ENCODE data around the gene DNAJC16. TPM values are rescaled to one million over a fixed set of nuclear protein-coding genes. Genes with fewer than 3 reads are reported as not detected.

Gene DNAJC16
- total RNA-seq, 5 donors from 2014 or later (not counting 1 experiment from before 2014, with no cell fraction given): 16.5 to 27.0 (median 22.4) TPM

DNA sequence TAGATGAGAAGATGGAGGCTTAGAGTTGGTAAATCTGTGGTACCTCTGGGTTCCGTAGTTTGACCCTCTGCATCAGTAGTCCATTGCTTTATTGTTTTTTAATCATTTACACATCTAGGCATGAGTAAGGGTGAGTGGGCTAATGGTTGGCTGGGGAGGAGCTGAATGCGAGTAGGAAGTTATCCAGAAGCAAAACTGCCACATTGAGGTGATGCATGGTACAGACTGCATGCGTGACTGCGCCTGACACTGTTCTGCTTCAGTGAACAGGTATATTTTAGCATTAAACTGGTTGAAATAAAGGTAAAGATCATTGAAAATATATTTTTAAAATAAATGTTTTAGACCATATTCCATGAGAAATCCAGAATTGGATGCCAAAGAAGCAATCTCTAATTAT, 4.4 kb downstream of the DNAJC16 start:
- H3K27me3 Mint-ChIP-seq: no peaks in the 10 kb centered on the region
- POLR2A ChIA-PET: no interaction called here
- ATAC-seq (replicated peaks in 1 of 4): no peak

DNA sequence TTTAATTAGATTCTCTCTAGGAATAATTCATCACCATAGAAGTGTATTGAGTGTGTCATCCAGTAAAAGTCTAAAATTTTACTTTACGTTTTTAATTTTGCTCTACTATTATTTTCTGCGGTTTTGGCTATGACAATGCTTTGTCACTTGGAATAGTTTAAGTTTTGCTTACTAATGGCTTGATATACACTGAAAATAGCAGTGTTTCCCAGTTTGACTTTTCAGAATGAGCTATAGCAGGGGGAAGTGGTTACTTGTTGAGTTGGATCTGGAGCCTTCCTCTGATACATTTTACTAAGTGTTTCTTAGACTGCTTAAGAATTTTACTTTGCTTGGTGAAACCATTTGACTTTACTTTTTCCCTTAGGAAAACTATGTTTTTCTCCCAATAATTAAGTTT, 5.0 kb downstream of the DNAJC16 start:
- Histone ChIP-seq H3K4me1 (ENCODE audit: control insufficient read depth in 1 of 2, extremely low read depth in 1 of 2, insufficient read depth in 2 of 2, low read length in 2 of 2) (peaks cover 7 to 8% of the 10 kb centered on the region in 2 experiments), H3K9me3 (no peaks in the 10 kb centered on the region), H3K27me3 (replicated peaks in 1 of 2; ENCODE audit: control insufficient read depth in 2 of 2, extremely low read depth in 1 of 2, insufficient read depth in 2 of 2, low read length in 1 of 2) (no peaks in the 10 kb centered on the region), H3K4me3 (ENCODE audit: control insufficient read depth in 1 of 2, extremely low read depth in 1 of 2, low read length in 1 of 2) (no peak overlapping the region), H3K36me3 (ENCODE audit: control insufficient read depth in 2 of 2, extremely low read depth in 1 of 2, insufficient read depth in 1 of 2, low read length in 1 of 2) (peaks cover 0 to 22% of the 10 kb centered on the region in 2 donors), H3K27ac (ENCODE audit: low read length) (no peak overlapping the region)
- peaks cover 18 to 35% (median 33%) of the 10 kb centered on the region in 3 donors for H3K4me1 Mint-ChIP-seq
- no CpG with 5 or more reads among the region's 2 CpGs for WGBS (ENCODE audit: insufficient coverage)
- ATAC-seq (replicated peaks in 1 of 4) (no peak), DNase-seq (no peak)
- ChIA-PET POLR2A (no interaction called here), CTCF (no interaction called here)
- no peak overlapping the region for H3K4me3 Mint-ChIP-seq
- H3K27me3 Mint-ChIP-seq: no peaks in the 10 kb centered on the region
- no peak overlapping the region for H3K27ac Mint-ChIP-seq
- peaks cover 9% of the 10 kb centered on the region for H3K36me3 Mint-ChIP-seq
- H3K9me3 Mint-ChIP-seq: no peaks in the 10 kb centered on the region

More for the DNA sequence above, 4.4 kb downstream of the DNAJC16 start:
- Mint-ChIP-seq H3K9me3 (no peaks in the 10 kb centered on the region), H3K4me1 (peaks cover 24 to 42% (median 39%) of the 10 kb centered on the region in 3 donors), H3K36me3 (peaks cover 4% of the 10 kb centered on the region), H3K4me3 (no peak overlapping the region), H3K27ac (no peak overlapping the region)
- Histone ChIP-seq H3K27me3 (replicated peaks in 1 of 2; ENCODE audit: control insufficient read depth in 2 of 2, extremely low read depth in 1 of 2, insufficient read depth in 2 of 2, low read length in 1 of 2) (no peaks in the 10 kb centered on the region), H3K4me3 (ENCODE audit: control insufficient read depth in 1 of 2, extremely low read depth in 1 of 2, low read length in 1 of 2) (no peak overlapping the region), H3K9me3 (no peaks in the 10 kb centered on the region), H3K27ac (ENCODE audit: low read length) (no peak overlapping the region), H3K4me1 (ENCODE audit: control insufficient read depth in 1 of 2, extremely low read depth in 1 of 2, insufficient read depth in 2 of 2, low read length in 2 of 2) (peaks cover 11 to 12% of the 10 kb centered on the region in 2 experiments), H3K36me3 (ENCODE audit: control insufficient read depth in 2 of 2, extremely low read depth in 1 of 2, insufficient read depth in 1 of 2, low read length in 1 of 2) (peaks cover 0 to 18% of the 10 kb centered on the region in 2 donors)
- DNase-seq: no peak
- 100% methylated on average over 1 of the region's 4 CpGs for WGBS (ENCODE audit: insufficient coverage)
- CTCF ChIA-PET: interaction anchor here in 1 of 2 donors (0.7 kb wide), 2 partner anchors 60 to 659 kb away, joined by 3 read pairs; no protein-coding TSS in a partner anchor

DNA sequence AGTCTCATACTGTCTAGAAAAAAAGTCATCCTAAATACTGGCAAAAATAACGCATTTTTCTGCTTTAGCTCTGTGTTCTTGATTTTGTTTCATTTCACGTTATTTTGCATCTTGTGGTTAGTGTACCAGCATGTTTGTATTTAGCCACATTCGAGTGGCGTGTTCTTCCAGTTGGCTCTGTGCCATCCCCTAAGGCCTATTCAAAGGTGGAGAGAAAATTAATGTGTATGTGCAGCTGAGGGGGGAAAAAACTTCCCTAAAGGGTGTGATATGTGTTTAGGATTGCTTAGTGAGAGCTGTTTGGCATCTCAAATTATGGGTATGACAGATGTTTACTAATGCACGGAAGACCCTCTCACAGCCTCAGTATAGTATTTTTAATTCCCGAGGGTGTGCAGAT, 12.1 kb downstream of the DNAJC16 start:
- no peak overlapping the region for H3K4me3 ChIP-seq (ENCODE audit: control insufficient read depth in 1 of 2, extremely low read depth in 1 of 2, low read length in 1 of 2)
- H3K27me3 ChIP-seq (replicated peaks in 1 of 2; ENCODE audit: control insufficient read depth in 2 of 2, extremely low read depth in 1 of 2, insufficient read depth in 2 of 2, low read length in 1 of 2): no peaks in the 10 kb centered on the region
- H3K4me1 ChIP-seq (ENCODE audit: control insufficient read depth in 1 of 2, extremely low read depth in 1 of 2, insufficient read depth in 2 of 2, low read length in 2 of 2): no peaks in the 10 kb centered on the region
- H3K27me3 Mint-ChIP-seq: no peaks in the 10 kb centered on the region
- DNase-seq: no peak
- CTCF ChIA-PET: interaction anchor here in 1 of 2 donors (0.6 kb wide), 1 partner anchor 55 kb away, joined by 3 read pairs; no protein-coding TSS in a partner anchor
- H3K36me3 Mint-ChIP-seq: peaks cover 45% of the 10 kb centered on the region
- H3K27ac ChIP-seq (ENCODE audit: low read length): no peak overlapping the region
- no peaks in the 10 kb centered on the region for H3K9me3 Mint-ChIP-seq
- peaks cover 0 to 68% of the 10 kb centered on the region in 2 donors for H3K36me3 ChIP-seq (ENCODE audit: control insufficient read depth in 2 of 2, extremely low read depth in 1 of 2, insufficient read depth in 1 of 2, low read length in 1 of 2)
- H3K4me3 Mint-ChIP-seq: no peak overlapping the region
- WGBS (ENCODE audit: insufficient coverage): 56% methylated on average over 2 of the region's 6 CpGs
- POLR2A ChIA-PET: no interaction called here
- no peak overlapping the region for H3K27ac Mint-ChIP-seq
- H3K9me3 ChIP-seq: no peaks in the 10 kb centered on the region
- peaks cover 0 to 4% (median 2%) of the 10 kb centered on the region in 3 donors for H3K4me1 Mint-ChIP-seq
- ATAC-seq (replicated peaks in 1 of 4): no peak

DNA sequence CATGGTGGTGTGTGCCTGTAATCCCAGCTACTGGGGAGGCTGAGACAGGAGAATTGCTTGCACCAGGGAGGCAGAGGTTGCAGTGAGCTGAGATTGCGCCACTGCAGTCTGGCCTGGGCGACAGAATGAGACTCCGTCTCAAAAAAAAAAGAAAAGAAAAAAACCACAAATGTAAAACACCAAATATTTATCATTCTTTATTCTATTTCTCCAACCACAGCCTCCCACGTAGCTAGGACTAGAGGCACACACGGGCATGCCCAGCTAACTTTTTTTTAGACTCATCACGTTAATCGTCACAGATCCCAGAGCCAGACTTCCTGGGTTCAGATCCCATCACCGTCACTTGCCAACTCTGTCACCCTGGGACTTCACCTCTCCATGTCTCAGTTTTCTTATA, 13.5 kb downstream of the DNAJC16 start:
- DNase-seq (no peak), ATAC-seq (replicated peaks in 1 of 4) (no peak)
- no peak overlapping the region for H3K27ac ChIP-seq (ENCODE audit: low read length)
- Mint-ChIP-seq H3K27me3 (no peaks in the 10 kb centered on the region), H3K27ac (no peak overlapping the region), H3K36me3 (peaks cover 55% of the 10 kb centered on the region), H3K4me1 (peaks cover 0 to 4% (median 2%) of the 10 kb centered on the region in 3 donors), H3K9me3 (no peaks in the 10 kb centered on the region), H3K4me3 (no peak overlapping the region)
- ChIA-PET POLR2A (no interaction called here), CTCF (no interaction called here)
- H3K9me3 ChIP-seq: no peaks in the 10 kb centered on the region
- WGBS (ENCODE audit: insufficient coverage): no CpG with 5 or more reads among the region's 8 CpGs
- peaks cover 0 to 70% of the 10 kb centered on the region in 2 donors for H3K36me3 ChIP-seq (ENCODE audit: control insufficient read depth in 2 of 2, extremely low read depth in 1 of 2, insufficient read depth in 1 of 2, low read length in 1 of 2)
- no peaks in the 10 kb centered on the region for H3K27me3 ChIP-seq (replicated peaks in 1 of 2; ENCODE audit: control insufficient read depth in 2 of 2, extremely low read depth in 1 of 2, insufficient read depth in 2 of 2, low read length in 1 of 2)
- no peak overlapping the region for H3K4me3 ChIP-seq (ENCODE audit: control insufficient read depth in 1 of 2, extremely low read depth in 1 of 2, low read length in 1 of 2)
- no peaks in the 10 kb centered on the region for H3K4me1 ChIP-seq (ENCODE audit: control insufficient read depth in 1 of 2, extremely low read depth in 1 of 2, insufficient read depth in 2 of 2, low read length in 2 of 2)

DNA sequence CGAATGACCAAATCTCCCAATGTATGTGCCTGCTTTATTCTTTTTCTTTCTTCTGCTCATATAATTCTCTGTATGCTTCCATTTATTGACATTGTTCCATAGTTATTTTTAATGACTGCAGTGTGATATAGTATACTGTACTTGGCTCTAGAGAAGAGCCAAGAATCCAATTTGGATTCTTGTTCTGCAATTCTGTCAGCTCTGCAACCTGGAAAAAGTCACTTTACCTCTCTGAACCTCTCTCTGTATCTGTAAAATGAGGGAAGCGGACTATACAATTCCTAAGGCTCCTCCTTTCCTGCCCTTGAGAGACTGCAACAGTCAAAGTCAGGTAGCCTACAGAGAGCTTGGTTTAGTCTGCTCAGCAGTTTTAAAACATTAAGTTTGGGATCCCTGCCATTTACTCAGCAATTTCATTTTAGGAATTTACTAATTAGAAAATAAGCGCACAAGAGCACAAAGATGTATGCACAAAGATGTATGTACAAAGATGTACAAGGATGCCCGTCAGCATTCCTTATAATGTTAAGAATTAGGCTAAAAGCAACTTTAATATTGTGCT, 14.7 kb downstream of the DNAJC16 start:
- H3K27me3 Mint-ChIP-seq: no peaks in the 10 kb centered on the region
- no peak overlapping the region for H3K4me3 Mint-ChIP-seq
- Histone ChIP-seq H3K36me3 (ENCODE audit: control insufficient read depth in 2 of 2, extremely low read depth in 1 of 2, insufficient read depth in 1 of 2, low read length in 1 of 2) (peaks cover 0 to 70% of the 10 kb centered on the region in 2 donors), H3K9me3 (no peaks in the 10 kb centered on the region), H3K4me3 (ENCODE audit: control insufficient read depth in 1 of 2, extremely low read depth in 1 of 2, low read length in 1 of 2) (no peak overlapping the region), H3K27me3 (replicated peaks in 1 of 2; ENCODE audit: control insufficient read depth in 2 of 2, extremely low read depth in 1 of 2, insufficient read depth in 2 of 2, low read length in 1 of 2) (no peaks in the 10 kb centered on the region), H3K4me1 (ENCODE audit: control insufficient read depth in 1 of 2, extremely low read depth in 1 of 2, insufficient read depth in 2 of 2, low read length in 2 of 2) (no peaks in the 10 kb centered on the region), H3K27ac (ENCODE audit: low read length) (no peak overlapping the region)
- ATAC-seq (replicated peaks in 1 of 4): no peak
- ChIA-PET CTCF (no interaction called here), POLR2A (no interaction called here)
- no CpG with 5 or more reads among the region's 4 CpGs for WGBS (ENCODE audit: insufficient coverage)
- peaks cover 61% of the 10 kb centered on the region for H3K36me3 Mint-ChIP-seq
- no peaks in the 10 kb centered on the region for H3K9me3 Mint-ChIP-seq
- peaks cover 0 to 4% (median 2%) of the 10 kb centered on the region in 3 donors for H3K4me1 Mint-ChIP-seq
- H3K27ac Mint-ChIP-seq: no peak overlapping the region
- no peak for DNase-seq

DNA sequence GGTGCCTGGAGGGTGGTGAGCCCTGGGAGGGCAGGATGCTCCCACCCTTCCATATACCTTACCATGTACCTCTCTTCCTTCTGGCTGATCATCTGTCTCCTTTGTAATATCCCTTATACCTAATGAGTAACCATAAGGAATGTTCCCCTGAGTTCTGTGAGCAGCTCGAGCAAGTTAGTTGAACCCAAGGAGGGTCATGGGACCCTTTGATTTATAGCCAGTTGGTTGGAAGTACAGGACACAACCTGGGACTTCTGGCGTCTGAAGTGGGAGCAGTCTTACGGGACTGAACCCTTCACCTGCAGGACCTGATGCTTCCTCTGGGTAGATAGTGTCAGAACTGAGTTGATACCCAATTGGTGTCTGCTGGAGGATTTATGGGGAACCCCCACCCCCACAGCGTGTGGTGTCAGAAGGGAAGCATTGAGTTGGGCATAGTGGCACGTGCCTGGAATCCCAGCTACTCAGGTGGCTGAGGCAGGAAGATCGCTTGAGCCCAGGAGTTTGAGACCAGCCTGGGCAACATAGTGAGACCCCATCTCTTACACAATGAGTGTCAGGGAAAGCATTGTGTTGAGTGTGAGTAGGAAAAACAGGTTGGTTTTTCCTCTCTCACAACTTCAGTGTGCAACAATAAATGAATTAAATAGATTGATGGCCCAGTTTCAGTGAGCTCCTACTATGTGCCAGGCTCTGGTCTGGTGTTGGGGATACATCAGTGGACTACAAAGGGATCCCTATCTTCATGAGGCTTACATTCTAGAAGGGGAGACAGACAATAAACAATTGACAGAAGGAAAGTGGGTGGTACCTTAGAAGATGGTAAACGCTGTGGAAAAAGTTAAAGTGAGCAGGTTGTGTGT, 16.0 kb downstream of the DNAJC16 start:
- 86% methylated on average over 3 of the region's 7 CpGs for WGBS (ENCODE audit: insufficient coverage)
- POLR2A ChIA-PET: no interaction called here
- CTCF ChIA-PET: no interaction called here

More for the DNA sequence above, 16.0 kb downstream of the DNAJC16 start:
- peaks cover 0 to 4% (median 2%) of the 10 kb centered on the region in 3 donors for H3K4me1 Mint-ChIP-seq
- peaks cover 55% of the 10 kb centered on the region for H3K36me3 Mint-ChIP-seq
- DNase-seq (no peak), ATAC-seq (replicated peaks in 1 of 4) (no peak)
- H3K4me3 ChIP-seq (ENCODE audit: control insufficient read depth in 1 of 2, extremely low read depth in 1 of 2, low read length in 1 of 2): no peak overlapping the region
- no peaks in the 10 kb centered on the region for H3K27me3 ChIP-seq (replicated peaks in 1 of 2; ENCODE audit: control insufficient read depth in 2 of 2, extremely low read depth in 1 of 2, insufficient read depth in 2 of 2, low read length in 1 of 2)
- no peak overlapping the region for H3K27ac ChIP-seq (ENCODE audit: low read length)
- no peaks in the 10 kb centered on the region for H3K27me3 Mint-ChIP-seq
- H3K9me3 Mint-ChIP-seq: no peaks in the 10 kb centered on the region
- H3K4me1 ChIP-seq (ENCODE audit: control insufficient read depth in 1 of 2, extremely low read depth in 1 of 2, insufficient read depth in 2 of 2, low read length in 2 of 2): no peaks in the 10 kb centered on the region
- H3K36me3 ChIP-seq (ENCODE audit: control insufficient read depth in 2 of 2, extremely low read depth in 1 of 2, insufficient read depth in 1 of 2, low read length in 1 of 2): peaks cover 0 to 68% of the 10 kb centered on the region in 2 donors
- H3K4me3 Mint-ChIP-seq: no peak overlapping the region
- no peak overlapping the region for H3K27ac Mint-ChIP-seq
- no peaks in the 10 kb centered on the region for H3K9me3 ChIP-seq
